Erythroblast (primary cell): ENCODE data around the gene RTP3.
A peak's percentile ranks its signal among the peaks of the same experiment; 100 is the strongest.
"Not testable (repeated sequence)": the region's sequence is repeated elsewhere in the genome, so short reads cannot be mapped to it uniquely, and the experiment has no call there.

ENCODE experiments used
- DNase-seq, 2 experiments: peaks; one replicate each; lab custom pipeline; 2025; lab: John Stamatoyannopoulos, UW
- GATA1 ChIP-seq: IDR thresholded peaks from 2 replicates; pipeline ENCODE4 v1.6.1; 2011; ENCODE audit warnings: low read depth, mild to moderate bottlenecking, control low read depth, low read length, moderate library complexity
- POLR2A ChIP-seq: IDR thresholded peaks from 2 replicates; pipeline ENCODE4 v1.6.1; 2011; ENCODE audit warnings: mild to moderate bottlenecking, low read length

RTP3 gene

DNA sequence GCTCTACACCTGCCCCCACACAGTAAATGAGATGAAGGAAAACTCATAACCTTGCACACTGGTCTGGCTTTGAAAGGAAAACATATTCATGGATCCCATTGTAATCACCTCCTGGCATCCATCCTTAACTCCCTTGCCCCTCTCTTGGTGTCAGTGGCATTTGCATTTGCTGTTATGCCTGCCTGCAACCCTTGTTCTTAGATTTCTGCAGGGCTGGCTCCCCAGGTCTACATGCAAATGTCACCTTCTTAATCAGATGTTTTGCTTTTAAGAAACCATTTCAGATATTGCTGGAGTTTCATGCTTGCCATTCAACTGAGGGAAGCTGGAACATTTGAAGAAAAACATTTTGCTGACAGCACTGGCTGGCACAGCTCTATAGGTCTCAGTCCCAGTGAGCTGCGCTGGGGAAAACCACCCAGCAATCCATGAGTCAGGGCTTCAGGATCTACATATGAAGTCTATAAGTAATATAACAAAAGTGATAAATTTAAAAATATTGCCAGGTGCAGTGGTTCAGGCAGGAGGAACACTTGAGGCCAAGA lies 49.2 kb downstream of the RTP3 start:
- TF ChIP-seq POLR2A (no peak), GATA1 (no peak)
- DNase-seq, result no peak

DNA sequence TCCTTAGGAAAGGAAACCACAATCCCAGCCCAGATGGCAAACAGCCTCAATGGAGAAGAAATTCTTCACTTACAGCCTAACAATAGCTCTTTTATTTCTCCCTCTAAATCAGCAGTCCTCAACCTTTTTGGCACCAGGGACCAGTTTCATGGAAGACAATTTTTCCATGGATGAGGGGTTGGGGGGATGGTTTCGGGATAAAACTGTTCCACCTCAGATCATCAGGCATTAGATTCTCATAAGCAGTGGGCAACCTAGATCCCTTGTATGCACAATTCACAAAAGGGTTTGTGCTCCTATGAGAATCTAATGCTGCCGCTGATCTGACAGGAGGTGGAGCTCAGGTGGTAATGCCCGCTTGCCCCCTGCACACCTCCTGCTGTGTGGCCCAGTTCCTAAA lies 50.8 kb downstream of the RTP3 start:
- not testable (repeated sequence) for DNase-seq

- TF ChIP-seq POLR2A, result peak; percentile 29
- TF ChIP-seq GATA1, result peak; percentile 13
- DNase-seq, result peak; percentile 67 to 90
Observed at GRCh38 chr3:46549408-46549904, 51.7 kb downstream of the RTP3 start.

DNA sequence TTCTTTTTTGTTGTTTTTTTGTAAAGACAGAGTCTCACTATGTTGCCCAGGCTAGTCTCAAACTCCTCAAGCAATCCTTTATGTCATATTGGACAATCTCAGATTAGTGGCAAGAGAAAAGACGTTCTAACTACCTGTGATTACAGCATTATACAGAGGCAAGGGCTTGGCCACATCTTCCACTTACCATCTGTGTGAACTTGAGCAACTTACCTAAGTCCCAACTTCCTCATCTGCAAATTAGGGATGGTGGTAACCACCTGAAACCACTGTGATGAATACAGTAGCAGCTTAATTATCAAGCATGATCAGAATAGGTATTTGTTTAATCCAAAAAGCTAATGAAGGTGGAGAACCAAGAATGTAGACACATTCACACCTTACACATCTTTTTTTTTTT lies 52.2 kb downstream of the RTP3 start:
- TF ChIP-seq GATA1 (no peak), POLR2A (no peak)
- no peak for DNase-seq
